DMS114 treated with DMSO at 0.1 percent for 48 hours (cell line): ENCODE results near the gene TRERF1.
"Not testable (repeated sequence)": the region's sequence is repeated elsewhere in the genome, so short reads cannot be mapped to it uniquely, and the experiment has no call there.

Source experiments
- DNase-seq: peaks from one replicate; lab custom pipeline; 2025; ENCODE audit not compliant: unreplicated experiment; lab: John Stamatoyannopoulos, UW

The TRERF1 gene

GRCh38 chr6:42451333-42452170 lies at the start of gene TRERF1:
TRERF1 (minus strand) TSS chr6:42451926; CDS start chr6:42269590, 182,336 bp downstream.
- peak; percentile 86 for DNase-seq

- no peak for DNase-seq
Measured at GRCh38 chr6:42498473-42499128, 46.9 kb upstream of the TRERF1 start.

GRCh38 chr6:42493914-42494539 lies 42.3 kb upstream of the TRERF1 start:
- DNase-seq: no peak

- DNase-seq: no peak
Measured at GRCh38 chr6:42488129-42488528, 36.4 kb upstream of the TRERF1 start.

GRCh38 chr6:42484261-42484660 lies 32.5 kb upstream of the TRERF1 start:
- no peak for DNase-seq

- DNase-seq: no peak
Measured at GRCh38 chr6:42482174-42482573, 30.4 kb upstream of the TRERF1 start.

- no peak for DNase-seq
Measured at GRCh38 chr6:42471714-42472113, 20.0 kb upstream of the TRERF1 start.

GRCh38 chr6:42471142-42471541 lies 19.4 kb upstream of the TRERF1 start:
- DNase-seq: no peak

GRCh38 chr6:42468273-42468672 lies 16.5 kb upstream of the TRERF1 start:
- DNase-seq: no peak

GRCh38 chr6:42467651-42468050 lies 15.9 kb upstream of the TRERF1 start:
- no peak for DNase-seq

- not testable (repeated sequence) for DNase-seq
Measured at GRCh38 chr6:42466470-42466869, 14.7 kb upstream of the TRERF1 start.

- DNase-seq: no peak
Measured at GRCh38 chr6:42462474-42462972, 10.8 kb upstream of the TRERF1 start.

- no peak for DNase-seq
Measured at GRCh38 chr6:42460883-42461282, 9.2 kb upstream of the TRERF1 start.

- DNase-seq: no peak
Measured at GRCh38 chr6:42459888-42460287, 8.2 kb upstream of the TRERF1 start.

- DNase-seq: no peak
Measured at GRCh38 chr6:42454428-42454791, 2.7 kb upstream of the TRERF1 start.

- DNase-seq: no peak
Measured at GRCh38 chr6:42453654-42454427, 2.1 kb upstream of the TRERF1 start.

- peak; percentile 78 for DNase-seq
Measured at GRCh38 chr6:42453031-42453653, 1.4 kb upstream of the TRERF1 start.

GRCh38 chr6:42452171-42453030 lies 675 bp upstream of the TRERF1 start:
- DNase-seq: peak; percentile 58

GRCh38 chr6:42450477-42451332 lies 1.0 kb downstream of the TRERF1 start:
- no peak for DNase-seq
